HL-60 (cell line): Measurements from ENCODE around the gene ZNF593.

Source experiments
- DNase-seq, 2 experiments: peaks; one replicate each; pipeline ENCODE4 v3.0.0-alpha.2; 2010 to 2020; ENCODE audit warnings: low read depth in 1 of 2, low spot score in 1 of 2
- H3K27ac ChIP-seq: fragments of 250-450 bp; sonication (Bioruptor Pico); replicated peaks from 2 replicates; pipeline ENCODE4 v1.5.1; 2020; ENCODE audit warnings: mild to moderate bottlenecking, moderate library complexity
- H3K27me3 ChIP-seq: fragments of 250-450 bp; sonication (Bioruptor Pico); 2 replicates; pipeline ENCODE4 v1.5.1; 2021; ENCODE audit warnings: mild to moderate bottlenecking, moderate library complexity; ENCODE audit not compliant: insufficient read depth, poor library complexity, severe bottlenecking
- H3K4me3 ChIP-seq: replicated peaks from 2 replicates; pipeline ENCODE4 v1.5.1; 2011; ENCODE audit warnings: mild to moderate bottlenecking, control low read depth, low read length; ENCODE audit not compliant: insufficient read depth
- GABPA ChIP-seq: IDR thresholded peaks from 2 replicates; pipeline ENCODE4 v1.6.1; 2012; ENCODE audit warnings: low read depth
- POLR2AphosphoS5 ChIP-seq: IDR thresholded peaks from 2 replicates; pipeline ENCODE4 v1.6.1; 2012; ENCODE audit warnings: low read depth
- SPI1 ChIP-seq: IDR thresholded peaks from 2 replicates; pipeline ENCODE4 v1.6.1; 2012; ENCODE audit warnings: low read depth, mild to moderate bottlenecking, borderline replicate concordance
- TF ChIP-seq, protein P1 (sequence below): IDR thresholded peaks from 2 replicates; pipeline ENCODE4 v1.6.1; 2012; ENCODE audit warnings: low read depth; ENCODE audit not compliant: insufficient replicate concordance
- TF ChIP-seq, protein P2 (sequence below): IDR thresholded peaks from one replicate; pipeline ENCODE4 v1.5.1; 2011; ENCODE audit warnings: low read length, control low read depth, inconsistent platforms; ENCODE audit not compliant: insufficient read depth

ZNF593 gene

DNA sequence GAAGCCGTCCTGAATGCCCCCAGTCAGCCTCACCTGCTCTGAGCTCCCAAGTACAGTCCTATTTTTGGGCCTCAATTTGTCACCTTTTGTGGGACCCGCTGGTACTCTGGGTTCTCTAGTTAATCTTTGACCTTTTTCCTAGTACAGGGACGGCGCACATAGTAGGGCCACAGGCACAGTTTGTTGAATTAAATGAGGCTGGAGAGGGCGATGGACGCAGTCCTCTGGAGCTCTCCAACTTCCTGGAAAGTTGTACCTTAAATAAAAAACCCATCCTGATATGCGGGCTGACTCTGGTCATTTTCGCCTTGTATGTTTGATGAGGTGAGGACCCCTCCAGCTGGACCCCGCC is 6.0 kb upstream of the ZNF593 start:
- TF ChIP-seq, protein P1, sequence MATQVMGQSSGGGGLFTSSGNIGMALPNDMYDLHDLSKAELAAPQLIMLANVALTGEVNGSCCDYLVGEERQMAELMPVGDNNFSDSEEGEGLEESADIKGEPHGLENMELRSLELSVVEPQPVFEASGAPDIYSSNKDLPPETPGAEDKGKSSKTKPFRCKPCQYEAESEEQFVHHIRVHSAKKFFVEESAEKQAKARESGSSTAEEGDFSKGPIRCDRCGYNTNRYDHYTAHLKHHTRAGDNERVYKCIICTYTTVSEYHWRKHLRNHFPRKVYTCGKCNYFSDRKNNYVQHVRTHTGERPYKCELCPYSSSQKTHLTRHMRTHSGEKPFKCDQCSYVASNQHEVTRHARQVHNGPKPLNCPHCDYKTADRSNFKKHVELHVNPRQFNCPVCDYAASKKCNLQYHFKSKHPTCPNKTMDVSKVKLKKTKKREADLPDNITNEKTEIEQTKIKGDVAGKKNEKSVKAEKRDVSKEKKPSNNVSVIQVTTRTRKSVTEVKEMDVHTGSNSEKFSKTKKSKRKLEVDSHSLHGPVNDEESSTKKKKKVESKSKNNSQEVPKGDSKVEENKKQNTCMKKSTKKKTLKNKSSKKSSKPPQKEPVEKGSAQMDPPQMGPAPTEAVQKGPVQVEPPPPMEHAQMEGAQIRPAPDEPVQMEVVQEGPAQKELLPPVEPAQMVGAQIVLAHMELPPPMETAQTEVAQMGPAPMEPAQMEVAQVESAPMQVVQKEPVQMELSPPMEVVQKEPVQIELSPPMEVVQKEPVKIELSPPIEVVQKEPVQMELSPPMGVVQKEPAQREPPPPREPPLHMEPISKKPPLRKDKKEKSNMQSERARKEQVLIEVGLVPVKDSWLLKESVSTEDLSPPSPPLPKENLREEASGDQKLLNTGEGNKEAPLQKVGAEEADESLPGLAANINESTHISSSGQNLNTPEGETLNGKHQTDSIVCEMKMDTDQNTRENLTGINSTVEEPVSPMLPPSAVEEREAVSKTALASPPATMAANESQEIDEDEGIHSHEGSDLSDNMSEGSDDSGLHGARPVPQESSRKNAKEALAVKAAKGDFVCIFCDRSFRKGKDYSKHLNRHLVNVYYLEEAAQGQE, result no peak
- TF ChIP-seq GABPA, result no peak
- TF ChIP-seq, protein P2, sequence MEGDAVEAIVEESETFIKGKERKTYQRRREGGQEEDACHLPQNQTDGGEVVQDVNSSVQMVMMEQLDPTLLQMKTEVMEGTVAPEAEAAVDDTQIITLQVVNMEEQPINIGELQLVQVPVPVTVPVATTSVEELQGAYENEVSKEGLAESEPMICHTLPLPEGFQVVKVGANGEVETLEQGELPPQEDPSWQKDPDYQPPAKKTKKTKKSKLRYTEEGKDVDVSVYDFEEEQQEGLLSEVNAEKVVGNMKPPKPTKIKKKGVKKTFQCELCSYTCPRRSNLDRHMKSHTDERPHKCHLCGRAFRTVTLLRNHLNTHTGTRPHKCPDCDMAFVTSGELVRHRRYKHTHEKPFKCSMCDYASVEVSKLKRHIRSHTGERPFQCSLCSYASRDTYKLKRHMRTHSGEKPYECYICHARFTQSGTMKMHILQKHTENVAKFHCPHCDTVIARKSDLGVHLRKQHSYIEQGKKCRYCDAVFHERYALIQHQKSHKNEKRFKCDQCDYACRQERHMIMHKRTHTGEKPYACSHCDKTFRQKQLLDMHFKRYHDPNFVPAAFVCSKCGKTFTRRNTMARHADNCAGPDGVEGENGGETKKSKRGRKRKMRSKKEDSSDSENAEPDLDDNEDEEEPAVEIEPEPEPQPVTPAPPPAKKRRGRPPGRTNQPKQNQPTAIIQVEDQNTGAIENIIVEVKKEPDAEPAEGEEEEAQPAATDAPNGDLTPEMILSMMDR, result no peak
- no peak for TF ChIP-seq POLR2AphosphoS5
- TF ChIP-seq SPI1, result no peak
- no peak overlapping the region for H3K27ac ChIP-seq
- peak overlapping the region; percentile 46 for H3K4me3 ChIP-seq
- DNase-seq, result no peak
- peaks cover 3% of the 10 kb centered on the region for H3K27me3 ChIP-seq

DNA sequence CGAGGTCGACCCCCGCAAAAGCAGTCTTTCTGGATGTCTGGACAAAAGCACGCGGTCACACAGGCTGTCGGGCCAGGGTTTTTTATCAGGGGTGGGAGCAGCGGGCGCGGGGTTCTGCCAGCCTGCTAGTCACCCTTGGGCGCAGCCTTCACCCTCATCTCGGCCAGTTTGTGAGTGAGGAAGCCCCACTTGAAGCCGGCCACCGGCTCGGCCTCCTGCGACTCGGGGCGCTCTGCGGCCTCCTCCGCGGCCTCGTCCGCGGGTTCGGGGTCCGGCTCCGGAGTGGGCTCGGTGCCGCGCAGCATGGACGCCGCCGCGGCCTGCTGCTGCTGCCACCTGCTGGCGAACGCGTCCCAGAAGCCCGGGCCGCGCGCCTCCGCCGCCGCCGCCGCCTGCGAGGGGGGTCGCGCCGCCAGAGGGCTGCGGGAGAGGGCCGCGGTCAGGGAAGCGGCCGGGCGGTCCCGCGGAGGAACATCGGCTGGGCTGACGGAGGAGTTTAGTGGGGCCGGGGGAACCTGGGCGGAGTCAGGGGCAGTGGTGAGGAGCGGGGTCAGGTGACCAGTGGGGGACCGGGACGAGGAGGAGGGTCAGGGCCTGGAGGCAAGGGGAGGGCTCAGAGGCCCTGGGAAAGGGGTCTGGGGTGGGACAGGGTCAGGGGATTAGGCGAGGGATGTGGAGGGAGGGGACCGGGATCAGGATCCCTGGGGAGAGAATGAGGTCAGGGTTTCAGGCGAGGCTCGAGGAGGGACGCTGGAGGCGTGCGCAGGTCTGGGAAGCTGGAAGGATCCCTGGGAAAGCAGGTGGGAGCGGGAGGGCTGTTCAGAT is 5.5 kb upstream of the ZNF593 start:
- peak in 1 of 2 experiments; percentile 26 for DNase-seq

More for the DNA sequence above, 5.5 kb upstream of the ZNF593 start:
- H3K27me3 ChIP-seq, result peaks cover 3% of the 10 kb centered on the region
- peak overlapping the region; percentile 46 for H3K4me3 ChIP-seq
- no peak overlapping the region for H3K27ac ChIP-seq
- TF ChIP-seq GABPA (no peak), SPI1 (no peak), POLR2AphosphoS5 (no peak)
- TF ChIP-seq, protein P1, result no peak
- TF ChIP-seq, protein P2, result no peak
